ENCODE measurements around the gene CEACAM8.
"Not testable (repeated sequence)": the region's sequence is repeated elsewhere in the genome, so short reads cannot be mapped to it uniquely, and the experiment has no call there.

Gene CEACAM8

DNA sequence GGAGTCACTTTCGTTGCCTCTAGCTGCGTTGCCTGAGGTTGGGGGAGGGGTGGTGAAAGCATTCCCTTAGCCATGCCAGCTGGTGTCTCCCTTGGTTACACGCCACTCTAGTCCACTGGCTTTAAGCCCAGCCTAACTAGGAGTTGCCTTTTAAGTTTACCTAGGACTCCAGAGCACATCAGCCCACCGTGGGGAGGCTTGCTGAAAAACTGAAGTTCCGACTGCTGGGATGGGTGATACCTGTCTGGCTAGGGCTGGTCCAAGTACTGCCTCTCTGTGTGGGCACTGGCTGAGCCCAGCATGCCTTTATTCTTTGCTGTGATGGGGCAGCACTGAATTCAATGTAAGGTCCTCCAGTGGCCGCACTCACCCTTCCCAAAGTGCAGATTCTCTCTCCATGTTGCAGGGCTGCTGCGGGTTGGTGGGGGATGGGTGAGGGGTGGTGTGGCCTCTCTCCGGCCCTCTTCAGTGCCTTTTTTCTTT lies 54.6 kb downstream of the CEACAM8 start:
- DNase-seq, result no peak

DNA sequence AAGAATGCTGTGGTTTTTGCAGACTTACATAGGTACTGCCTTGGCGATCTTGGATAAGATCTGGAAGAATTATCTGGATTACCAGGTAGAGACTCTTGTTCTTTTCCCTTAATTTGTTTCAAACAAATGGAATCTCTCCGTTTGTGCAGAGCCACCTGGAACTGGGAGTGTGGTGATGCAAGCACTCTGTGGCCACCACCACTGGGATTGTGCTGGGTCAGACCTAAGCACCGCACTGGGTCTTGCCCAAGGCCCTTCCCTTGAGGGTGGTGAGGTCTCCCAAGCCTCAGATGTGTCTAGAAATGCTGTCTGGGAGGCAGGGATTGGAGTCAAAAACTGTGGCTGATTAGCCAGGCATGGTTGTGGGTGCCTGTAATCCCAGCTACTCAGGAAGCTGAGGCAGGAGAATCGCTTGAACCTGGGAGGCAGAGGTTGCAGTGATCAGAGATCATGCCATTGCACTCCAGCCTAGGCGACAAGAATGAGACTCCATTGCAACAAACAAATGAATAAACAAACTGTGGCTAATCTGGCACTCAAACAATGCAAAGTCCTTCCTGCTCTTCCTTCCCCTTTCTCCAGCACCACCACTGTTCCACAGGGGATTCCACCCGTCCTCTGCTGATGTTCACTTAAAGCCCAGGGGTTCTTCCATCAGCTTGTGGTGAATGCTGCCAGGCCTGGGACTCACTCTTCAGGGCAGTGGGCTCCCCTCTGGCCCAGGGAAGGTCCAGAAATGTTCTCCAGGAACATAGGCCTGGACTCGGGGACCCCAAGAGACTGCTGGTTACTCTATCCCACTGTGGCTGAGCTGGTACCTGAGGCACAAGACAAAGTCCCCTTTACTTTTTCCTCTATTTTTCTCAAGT lies 55.6 kb downstream of the CEACAM8 start:
- peak in 3 of 4 experiments; percentile 20 to 38 (median 27) for DNase-seq

DNA sequence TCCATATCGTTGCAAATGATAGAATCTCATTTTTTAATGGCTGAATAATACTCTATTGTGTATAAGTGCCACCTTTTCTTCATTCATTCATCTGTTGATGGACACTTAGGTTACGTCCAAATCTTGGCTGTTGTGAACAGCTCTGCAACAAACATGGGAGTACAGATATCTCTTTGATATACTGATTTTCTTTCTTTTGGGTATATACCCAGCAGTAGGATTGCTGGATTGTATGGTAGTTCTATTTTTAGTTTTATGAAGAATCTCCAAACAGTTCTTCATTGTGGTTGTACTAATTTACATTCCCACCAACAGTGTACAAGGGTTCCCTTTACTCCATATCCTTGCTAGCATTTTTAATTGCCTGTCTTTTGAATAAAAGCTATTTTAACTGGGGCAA lies 59.4 kb downstream of the CEACAM8 start:
- not testable (repeated sequence) for DNase-seq

DNA sequence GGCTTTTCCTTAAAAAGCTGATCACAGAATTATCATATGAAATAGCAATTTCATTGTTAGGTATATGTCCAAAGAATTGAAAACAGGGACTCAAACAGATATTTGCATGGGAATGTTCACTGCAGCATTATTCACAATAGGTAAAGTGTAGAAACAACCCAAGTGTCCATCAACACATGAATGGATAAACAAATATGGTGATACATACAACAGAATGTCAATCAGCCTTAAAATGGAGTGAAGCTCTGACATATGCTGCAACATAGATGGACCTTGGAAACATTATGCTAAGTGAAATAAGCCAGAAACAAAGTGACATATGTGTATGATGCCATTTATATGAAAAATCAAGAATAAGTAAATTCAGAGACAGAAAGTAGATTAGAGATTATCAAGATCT lies 60.3 kb downstream of the CEACAM8 start:
- no peak for DNase-seq

DNA sequence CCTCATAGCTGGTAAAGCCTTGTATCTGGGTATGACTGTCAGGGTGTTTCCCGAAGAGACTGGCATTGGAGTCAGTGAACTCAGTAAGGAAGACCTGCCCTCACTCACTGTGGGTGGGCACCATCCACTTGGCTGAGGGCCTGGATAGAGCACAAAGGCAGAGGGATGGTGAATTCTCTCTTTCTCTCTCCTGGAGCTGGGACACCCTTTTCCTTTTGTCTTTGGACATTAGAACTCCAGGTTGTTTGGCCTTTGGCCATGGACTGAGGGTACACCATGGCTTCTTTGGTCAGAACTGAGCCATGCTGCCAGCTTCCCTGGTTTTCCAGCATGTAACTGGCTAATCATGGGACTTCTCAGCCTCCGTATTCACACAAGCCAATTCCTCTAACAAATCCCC lies 61.8 kb downstream of the CEACAM8 start:
- no peak for DNase-seq

DNA sequence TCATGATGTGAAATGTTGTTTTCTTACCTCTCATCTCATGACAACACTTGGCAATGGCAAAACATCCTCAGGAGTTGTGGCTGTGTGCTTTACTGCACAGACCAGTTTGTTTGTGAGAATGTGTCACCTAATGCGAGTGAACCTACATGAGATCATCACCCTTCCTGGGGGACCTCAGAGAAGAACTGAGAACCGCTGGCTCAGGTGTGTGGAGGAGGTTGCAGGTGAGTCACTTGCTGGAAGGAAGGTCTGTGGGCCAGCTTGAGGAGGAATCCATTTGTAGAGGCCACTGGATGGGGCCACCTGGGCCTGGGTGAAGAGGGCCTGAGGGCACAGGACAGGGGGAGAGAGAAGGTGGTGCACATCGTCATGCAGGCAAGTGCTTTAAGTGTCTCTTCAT lies 63.4 kb downstream of the CEACAM8 start:
- no peak for DNase-seq
